Pancreas (tissue), 10 donors: Measurements from ENCODE around the gene SH3BP2. TPM values are rescaled to one million over a fixed set of nuclear protein-coding genes. Genes with fewer than 3 reads are reported as not detected.

Source experiments
- ATAC-seq, 4 donors: fragments of 200-7000 bp; cut with Tn5 transposase; one replicate each; pipeline versions ENCODE4 v1.8.0 to v1.9.1; 2020; ENCODE audit warnings: mild to moderate bottlenecking in 4 of 4, moderate library complexity in 4 of 4
- DNase-seq, 6 donors: peaks; one replicate each; pipeline ENCODE4 v3.0.0-alpha.2; 2020
- FAIRE-seq: peaks from 2 replicates; lab custom pipeline; 2012; peaks lifted over from hg19 to GRCh38; lab: Jason Lieb, UNC
- H3K27ac ChIP-seq, 4 donors: fragments of 200-600 bp; sonication (generic); 1 replicate in 3 of 4; 2 replicates in 1 of 4; pipeline versions ENCODE4 v1.5.0 to v1.8.0; 2020
- H3K27me3 ChIP-seq, 4 donors: fragments of 200-600 bp; one replicate each; pipeline ENCODE4 v1.8.0; 2021
- H3K36me3 ChIP-seq, 3 donors: fragments of 200-600 bp; sonication (generic) in 1 of 3; one replicate each; pipeline versions ENCODE4 v1.5.0 to v1.8.0; 2020 to 2021
- H3K4me1 ChIP-seq, 3 donors: fragments of 200-600 bp; one replicate each; pipeline ENCODE4 v1.8.0; 2021
- H3K4me3 ChIP-seq, 4 donors: fragments of 200-600 bp; sonication (generic) in 2 of 4; one replicate each; pipeline versions ENCODE4 v1.5.0 to v1.8.0; 2020 to 2021
- H3K9me3 ChIP-seq, 4 donors: fragments of 200-600 bp; one replicate each; pipeline ENCODE4 v1.8.0; 2021
- WGBS, 2 donors: extraction: QIAGEN DNeasy Blood & Tissue Kit; methylation state at CpG; one replicate each; pipeline ENCODE4 v1.1.7; 2013; 5-methylcytosine and 5-hydroxymethylcytosine counted together
- intact Hi-C, 3 donors: fragments of 100-400 bp; cut with DNase I; formaldehyde crosslinking; loops; one replicate each; pipeline versions ENCODE4 v1.11.1 to v1.14.2; 2022
- polyA plus RNA-seq, 2 donors: library from polyadenylated mRNA; stranded (reverse); fragments of 200-250 nt; gene quantifications; one replicate each; pipeline ENCODE4 v1.2.3, GENCODE V29; 2013
- total RNA-seq, 6 donors: library from RNA; stranded (reverse); fragmentation: NEBNext Ultra II Directional in 4 of 6; extraction: Animal tissue kit (Norgen Biotek cat#: 25700) in 4 of 6; gene quantifications; one replicate each; pipeline versions ENCODE4 v1.2.1 to v1.2.4, GENCODE V29; 2021 to 2023
- TF ChIP-seq, protein P1 (sequence below), 4 donors: fragments of 200-600 bp; sonication (generic) in 3 of 4; IDR thresholded peaks; one replicate each; pipeline versions ENCODE4 v1.5.0 to v1.8.0; 2021; ENCODE audit warnings: antibody characterized with exemption in 4 of 4
- donor health status: healthy with polysubstance abuse.
- donor health status: DM: no; HTN: no; CAD: no; lungs with moderate emphysema.
- donor health status: DM: no; HTN: no; CAD: no.
- donor health status: control.
- donor health status: control.
- donor health status: Bipolar disorder and iron deficiency.
- donor health status: DM: yes; HTN: yes; CAD: no.
- donor health status: DM: no; HTN: no; CAD: no.
- donor health status: DM: no; HTN: no; CAD: no.
- donor health status: DM: yes; HTN: yes; CAD: no.

SH3BP2 gene, protein sequence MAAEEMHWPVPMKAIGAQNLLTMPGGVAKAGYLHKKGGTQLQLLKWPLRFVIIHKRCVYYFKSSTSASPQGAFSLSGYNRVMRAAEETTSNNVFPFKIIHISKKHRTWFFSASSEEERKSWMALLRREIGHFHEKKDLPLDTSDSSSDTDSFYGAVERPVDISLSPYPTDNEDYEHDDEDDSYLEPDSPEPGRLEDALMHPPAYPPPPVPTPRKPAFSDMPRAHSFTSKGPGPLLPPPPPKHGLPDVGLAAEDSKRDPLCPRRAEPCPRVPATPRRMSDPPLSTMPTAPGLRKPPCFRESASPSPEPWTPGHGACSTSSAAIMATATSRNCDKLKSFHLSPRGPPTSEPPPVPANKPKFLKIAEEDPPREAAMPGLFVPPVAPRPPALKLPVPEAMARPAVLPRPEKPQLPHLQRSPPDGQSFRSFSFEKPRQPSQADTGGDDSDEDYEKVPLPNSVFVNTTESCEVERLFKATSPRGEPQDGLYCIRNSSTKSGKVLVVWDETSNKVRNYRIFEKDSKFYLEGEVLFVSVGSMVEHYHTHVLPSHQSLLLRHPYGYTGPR
- 10 to 100 TPM; 12.3 to 54.6 (median 27.0) TPM for total RNA-seq
- polyA plus RNA-seq, result 10 to 100 TPM; 16.2 to 56.5 TPM

DNA sequence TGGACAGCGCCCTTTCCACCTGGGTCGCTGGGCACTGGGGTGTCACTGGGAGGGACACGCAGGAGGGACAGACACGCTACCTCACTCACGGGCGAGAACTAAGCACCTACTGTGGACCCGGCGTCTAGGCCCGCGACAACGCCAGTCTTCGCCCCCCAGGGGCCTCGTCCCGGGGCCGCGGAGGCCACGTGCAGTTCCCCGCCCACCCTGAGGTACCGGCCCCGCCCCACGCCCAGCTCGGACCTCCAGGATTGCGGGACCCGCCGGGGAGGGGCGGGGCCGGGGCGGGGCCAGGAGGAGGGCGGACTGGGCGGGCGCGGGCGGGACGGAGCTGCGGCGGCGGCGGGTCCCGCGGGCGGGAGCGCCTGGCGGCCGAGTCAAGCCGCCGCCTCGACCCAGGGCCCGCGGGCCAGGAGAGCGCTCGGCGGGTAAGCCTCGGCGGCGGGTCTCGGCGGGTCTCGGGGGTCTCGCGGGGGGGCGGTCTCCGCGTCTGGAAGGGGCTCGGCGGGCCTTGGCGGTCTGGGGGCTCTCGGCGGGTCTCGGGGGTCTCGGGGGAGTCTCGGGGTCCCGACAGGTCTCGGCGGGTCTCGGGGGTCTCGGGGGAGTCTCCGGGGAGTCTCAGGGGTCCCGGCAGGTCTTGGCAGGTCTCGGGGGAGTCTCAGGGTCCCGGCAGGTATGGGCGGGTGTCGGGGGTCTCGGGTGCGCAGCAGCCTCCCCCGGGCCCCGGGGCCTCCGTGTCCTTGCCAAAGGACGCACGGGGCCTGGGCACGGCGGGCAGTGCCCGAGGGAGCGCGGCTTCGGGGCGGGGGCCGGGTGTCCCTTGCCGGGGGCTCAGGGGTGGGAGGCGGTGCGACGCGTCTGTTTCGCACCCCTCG lies at the start of gene SH3BP2:
Gene SH3BP2, plus strand, starts transcription at position 375 of the 875 bp plus-strand sequence. CDS start 27,533 bp downstream, outside the sequence.
- intact Hi-C loops, result no loop called here
- Histone ChIP-seq H3K4me3 (peak within 1 kb of the TSS; percentile 35 to 80 (median 52)), H3K36me3 (no peaks in the 10 kb centered on the region), H3K27me3 (no peaks in the 10 kb centered on the region), H3K27ac (peak within 1 kb of the TSS; percentile 15 to 85 (median 71)), H3K9me3 (no peaks in the 10 kb centered on the region), H3K4me1 (peaks cover 27 to 49% (median 28%) of the 10 kb centered on the region in 3 donors)
- TF ChIP-seq, protein P1, sequence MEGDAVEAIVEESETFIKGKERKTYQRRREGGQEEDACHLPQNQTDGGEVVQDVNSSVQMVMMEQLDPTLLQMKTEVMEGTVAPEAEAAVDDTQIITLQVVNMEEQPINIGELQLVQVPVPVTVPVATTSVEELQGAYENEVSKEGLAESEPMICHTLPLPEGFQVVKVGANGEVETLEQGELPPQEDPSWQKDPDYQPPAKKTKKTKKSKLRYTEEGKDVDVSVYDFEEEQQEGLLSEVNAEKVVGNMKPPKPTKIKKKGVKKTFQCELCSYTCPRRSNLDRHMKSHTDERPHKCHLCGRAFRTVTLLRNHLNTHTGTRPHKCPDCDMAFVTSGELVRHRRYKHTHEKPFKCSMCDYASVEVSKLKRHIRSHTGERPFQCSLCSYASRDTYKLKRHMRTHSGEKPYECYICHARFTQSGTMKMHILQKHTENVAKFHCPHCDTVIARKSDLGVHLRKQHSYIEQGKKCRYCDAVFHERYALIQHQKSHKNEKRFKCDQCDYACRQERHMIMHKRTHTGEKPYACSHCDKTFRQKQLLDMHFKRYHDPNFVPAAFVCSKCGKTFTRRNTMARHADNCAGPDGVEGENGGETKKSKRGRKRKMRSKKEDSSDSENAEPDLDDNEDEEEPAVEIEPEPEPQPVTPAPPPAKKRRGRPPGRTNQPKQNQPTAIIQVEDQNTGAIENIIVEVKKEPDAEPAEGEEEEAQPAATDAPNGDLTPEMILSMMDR (IDR thresholded peaks at IDR 0.05), result no peak
- DNase-seq (peak; percentile 78 to 91 (median 86)), FAIRE-seq (no peak), ATAC-seq (peak; percentile 39 to 62 (median 47))
- 10 to 21% methylated on average over 54 to 104 of the region's 104 CpGs for WGBS, 2 donors

DNA sequence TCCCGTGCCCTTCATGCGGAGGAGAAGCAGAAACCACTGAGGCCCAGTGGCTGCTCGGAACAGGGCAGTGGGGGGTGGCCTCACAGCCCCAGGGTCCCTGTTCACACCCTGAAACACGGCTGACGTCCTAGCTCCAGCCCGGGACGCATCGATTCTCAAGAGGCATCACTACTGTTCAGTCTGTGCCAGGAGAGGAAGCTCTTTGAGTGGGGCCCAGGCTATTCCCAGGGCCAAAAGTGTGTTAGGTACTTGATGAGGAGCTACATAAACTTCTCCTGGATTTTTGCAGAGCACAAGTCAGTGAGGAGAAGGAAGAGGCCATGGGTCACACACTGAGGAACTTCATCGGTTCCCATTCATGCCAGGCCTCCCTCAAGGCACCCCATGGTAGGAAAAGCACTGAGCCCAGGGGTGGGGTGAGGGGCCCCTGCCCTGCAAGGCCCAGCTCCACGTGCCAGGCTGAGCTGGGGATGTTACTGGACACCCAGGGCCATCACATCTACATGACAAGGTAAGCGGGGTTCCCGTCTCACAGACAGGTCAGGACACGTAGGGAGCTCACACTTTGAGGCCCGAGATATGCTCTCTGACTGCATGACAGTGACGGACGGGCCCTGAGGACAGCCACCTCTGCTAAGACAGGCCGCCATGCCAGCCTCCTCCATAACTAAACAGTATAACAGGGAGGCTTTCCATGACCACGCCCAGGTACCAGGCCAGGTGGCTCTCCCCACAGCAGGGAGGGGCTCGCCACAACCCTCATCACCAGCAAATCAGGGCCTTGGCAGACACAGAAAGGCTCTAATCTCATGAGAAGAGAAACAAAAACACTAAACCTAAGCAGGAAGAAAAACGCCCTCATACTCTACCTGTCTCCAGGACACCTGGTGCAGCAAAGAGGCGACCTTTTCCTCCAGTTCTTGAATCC lies 49.1 kb upstream of the SH3BP2 start:
- FAIRE-seq (no peak), DNase-seq (peak in 2 of 6 donors; percentile 32 to 34), ATAC-seq (peak in 1 of 4 donors; percentile 27)
- Histone ChIP-seq H3K27ac (no peak overlapping the region), H3K4me1 (no peaks in the 10 kb centered on the region), H3K27me3 (no peaks in the 10 kb centered on the region), H3K36me3 (peaks cover 0 to 46% (median 26%) of the 10 kb centered on the region in 3 donors), H3K9me3 (no peaks in the 10 kb centered on the region), H3K4me3 (no peak overlapping the region)
- 87 to 91% methylated on average over 21 of the region's 21 CpGs for WGBS, 2 donors
- TF ChIP-seq, protein P1 (IDR thresholded peaks at IDR 0.05), result no peak
- intact Hi-C loops, result no loop called here

- intact Hi-C loops, result no loop called here
- Histone ChIP-seq H3K4me1 (no peaks in the 10 kb centered on the region), H3K27ac (no peak overlapping the region), H3K27me3 (no peaks in the 10 kb centered on the region), H3K4me3 (no peak overlapping the region), H3K36me3 (peaks cover 0 to 46% (median 26%) of the 10 kb centered on the region in 3 donors), H3K9me3 (no peaks in the 10 kb centered on the region)
- DNase-seq (peak in 2 of 6 donors; percentile 42 to 43), ATAC-seq (no peak), FAIRE-seq (no peak)
- 93 to 94% methylated on average over 27 to 28 of the region's 28 CpGs for WGBS, 2 donors
- TF ChIP-seq, protein P1 (IDR thresholded peaks at IDR 0.05), result no peak
Measured at GRCh38 chr4:2744576-2745270, 48.2 kb upstream of the SH3BP2 start.

GRCh38 chr4:2745516-2745915 lies 47.4 kb upstream of the SH3BP2 start:
- no peak for FAIRE-seq
- WGBS, 2 donors, result 91 to 92% methylated on average over 5 of the region's 5 CpGs
- Histone ChIP-seq H3K9me3 (no peaks in the 10 kb centered on the region), H3K36me3 (peaks cover 0 to 46% (median 26%) of the 10 kb centered on the region in 3 donors), H3K4me3 (no peak overlapping the region), H3K27ac (peak overlapping the region in 2 of 4 donors; percentile 30 to 61), H3K27me3 (no peaks in the 10 kb centered on the region), H3K4me1 (no peaks in the 10 kb centered on the region)
- TF ChIP-seq, protein P1 (IDR thresholded peaks at IDR 0.05), result no peak
- peak in 2 of 6 donors; percentile 11 to 39 for DNase-seq
- intact Hi-C loops, result no loop called here
- no peak for ATAC-seq
